Fibroblast of lung (primary cell): ENCODE data around the gene NKD1. TPM values are rescaled to one million over a fixed set of nuclear protein-coding genes. Genes with fewer than 3 reads are reported as not detected.

Experiments used
- DNase-seq, 2 donors: peaks; one replicate each; pipeline versions ENCODE4 v3.0.0 to v3.0.0-alpha.2; 2010; ENCODE audit warnings: low read depth in 2 of 2
- H2AFZ ChIP-seq: 2 replicates; pipeline ENCODE4 v1.5.1; 2012; ENCODE audit warnings: low read length, control low read depth, inconsistent platforms
- H3K27ac ChIP-seq: 2 replicates; pipeline ENCODE4 v1.5.1; 2011; ENCODE audit warnings: low read length, control low read depth; ENCODE audit not compliant: insufficient read depth
- H3K27me3 ChIP-seq: 2 replicates; pipeline ENCODE4 v1.5.1; 2011; ENCODE audit warnings: mild to moderate bottlenecking, low read length; ENCODE audit not compliant: control insufficient read depth, insufficient read depth
- H3K36me3 ChIP-seq: 2 replicates; pipeline ENCODE4 v1.5.1; 2011; ENCODE audit warnings: low read length; ENCODE audit not compliant: control insufficient read depth, insufficient read depth
- H3K4me1 ChIP-seq: 2 replicates; pipeline ENCODE4 v1.5.1; 2011; ENCODE audit warnings: low read length; ENCODE audit not compliant: control insufficient read depth, insufficient read depth; ENCODE audit errors: extremely low read depth
- H3K4me2 ChIP-seq: 2 replicates; pipeline ENCODE4 v1.5.1; 2011; ENCODE audit warnings: low read length, control low read depth; ENCODE audit not compliant: insufficient read depth; ENCODE audit errors: extremely low read depth
- H3K4me3 ChIP-seq, 4 experiments: fragments of 200-600 bp in 1 of 4; sonication (generic) in 1 of 4; replicated peaks in 1 of 4; 2 replicates each; pipeline ENCODE4 v1.5.1; 2011 to 2016; ENCODE audit warnings: low read length in 4 of 4, low read depth in 3 of 4, mild to moderate bottlenecking in 3 of 4, control low read depth in 2 of 4, inconsistent platforms in 1 of 4, mixed read lengths in 1 of 4; ENCODE audit not compliant: insufficient read depth in 1 of 4; ENCODE audit errors: control extremely low read depth in 1 of 4
- H3K79me2 ChIP-seq: 2 replicates; pipeline ENCODE4 v1.5.1; 2012; ENCODE audit warnings: mild to moderate bottlenecking, low read length, inconsistent platforms; ENCODE audit not compliant: control insufficient read depth, insufficient read depth
- H3K9ac ChIP-seq: 2 replicates; pipeline ENCODE4 v1.5.1; 2011; ENCODE audit warnings: mild to moderate bottlenecking, low read length, control low read depth; ENCODE audit not compliant: insufficient read depth
- H3K9me3 ChIP-seq: 2 replicates; pipeline ENCODE4 v1.5.1; 2012; ENCODE audit warnings: low read depth, low read length; ENCODE audit not compliant: control insufficient read depth, insufficient read depth
- H4K20me1 ChIP-seq: 2 replicates; pipeline ENCODE4 v1.5.1; 2011; ENCODE audit warnings: low read length; ENCODE audit not compliant: control insufficient read depth, insufficient read depth; ENCODE audit errors: extremely low read depth
- CTCF ChIP-seq, 2 donors: IDR thresholded peaks in 1 of 2; conservative IDR thresholded peaks in 1 of 2; 1 replicate in 1 of 2; 2 replicates in 1 of 2; pipeline ENCODE4 v1.5.1; 2011 to 2012; ENCODE audit warnings: low read length in 2 of 2, control low read depth in 1 of 2, inconsistent platforms in 1 of 2, low read depth in 1 of 2, mild to moderate bottlenecking in 1 of 2
- EZH2 ChIP-seq: IDR thresholded peaks from 2 replicates; pipeline ENCODE4 v1.5.1; 2012; ENCODE audit warnings: low read length, control low read depth, mild to moderate bottlenecking; ENCODE audit errors: missing control alignments
- polyA plus RNA-seq, 2 donors: library from polyadenylated mRNA; depleted of rRNA in 1 of 2; stranded (reverse) in 1 of 2; unstranded in 1 of 2; fragments of >200 nt; gene quantifications; 2 replicates each; pipeline ENCODE4 v1.2.1, GENCODE V29; 2011 to 2012; ENCODE audit warnings: missing spikeins in 1 of 2
- total RNA-seq: library from RNA; depleted of rRNA; stranded (reverse); fragments of >200 nt; gene quantifications from 2 replicates; pipeline ENCODE4 v1.2.1, GENCODE V29; 2014

The NKD1 gene
- total and polyA plus RNA-seq, 2 donors (not counting 1 experiment from before 2014, with no cell fraction given): under 0.01 to 0.12 TPM

GRCh38 chr16:50525262-50525661 is 22.9 kb upstream of the NKD1 start:
- Histone ChIP-seq H3K4me2 (no peak overlapping the region), H3K9ac (no peak overlapping the region), H3K36me3 (no peaks in the 10 kb centered on the region), H3K4me1 (no peaks in the 10 kb centered on the region), H3K79me2 (no peaks in the 10 kb centered on the region), H3K4me3 (no peak overlapping the region), H3K27ac (no peak overlapping the region), H3K27me3 (no peaks in the 10 kb centered on the region), H2AFZ (no peak overlapping the region), H4K20me1 (no peaks in the 10 kb centered on the region), H3K9me3 (no peaks in the 10 kb centered on the region)
- TF ChIP-seq EZH2: no peak
- DNase-seq: no peak

DNA sequence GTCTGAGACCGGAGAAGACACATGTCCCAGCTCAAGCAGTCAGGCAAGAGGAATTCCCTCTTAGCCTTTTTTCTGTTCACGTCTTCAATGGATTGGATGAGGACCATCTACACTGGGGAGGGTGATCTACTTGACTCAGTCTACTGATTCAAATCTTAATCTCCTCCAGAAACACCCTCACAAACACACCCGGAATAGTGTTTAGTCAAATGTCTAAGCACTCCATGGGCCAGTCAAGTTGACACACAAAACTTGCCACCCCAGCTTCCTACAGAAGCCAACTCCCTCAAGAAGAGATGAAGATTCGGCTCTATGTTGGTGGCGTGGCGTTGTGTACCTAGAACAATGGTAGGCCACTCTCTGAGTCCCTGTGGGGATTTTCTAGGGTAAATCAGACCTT is 22.5 kb upstream of the NKD1 start:
- Histone ChIP-seq H3K4me1 (no peaks in the 10 kb centered on the region), H3K4me3 (no peak overlapping the region), H3K9ac (no peak overlapping the region), H4K20me1 (no peaks in the 10 kb centered on the region), H3K27me3 (no peaks in the 10 kb centered on the region), H3K79me2 (no peaks in the 10 kb centered on the region), H3K27ac (no peak overlapping the region), H2AFZ (no peak overlapping the region), H3K36me3 (no peaks in the 10 kb centered on the region), H3K4me2 (no peak overlapping the region), H3K9me3 (no peaks in the 10 kb centered on the region)
- no peak for DNase-seq
- no peak for TF ChIP-seq EZH2
- no peak for TF ChIP-seq CTCF (conservative IDR thresholded peaks at IDR 0.05 in 1 of 2, IDR thresholded peaks at IDR 0.05 in 1 of 2; ENCODE audit: low read depth in 1 of 2, low read length in 2 of 2)

GRCh38 chr16:50526249-50526648 is 21.9 kb upstream of the NKD1 start:
- H3K27me3 ChIP-seq: no peaks in the 10 kb centered on the region

More at GRCh38 chr16:50526249-50526648, 21.9 kb upstream of the NKD1 start:
- Histone ChIP-seq H3K9ac (no peak overlapping the region), H3K79me2 (no peaks in the 10 kb centered on the region), H3K4me3 (no peak overlapping the region), H3K36me3 (no peaks in the 10 kb centered on the region), H3K9me3 (no peaks in the 10 kb centered on the region), H3K4me2 (no peak overlapping the region), H3K27ac (no peak overlapping the region), H2AFZ (no peak overlapping the region), H4K20me1 (no peaks in the 10 kb centered on the region), H3K4me1 (no peaks in the 10 kb centered on the region)
- no peak for TF ChIP-seq CTCF (conservative IDR thresholded peaks at IDR 0.05 in 1 of 2, IDR thresholded peaks at IDR 0.05 in 1 of 2; ENCODE audit: low read depth in 1 of 2, low read length in 2 of 2)
- TF ChIP-seq EZH2: no peak
- no peak for DNase-seq
